Retinal pigment epithelial cell (primary cell): ENCODE data around the gene SELENOF.
"Not testable (repeated sequence)": the region's sequence is repeated elsewhere in the genome, so short reads cannot be mapped to it uniquely, and the experiment has no call there.

Experiments
- DNase-seq: peaks from one replicate; pipeline ENCODE4 v3.0.0-alpha.2; 2010; ENCODE audit warnings: low read depth
- H3K4me3 ChIP-seq: 2 replicates; pipeline ENCODE4 v1.5.1; 2011; ENCODE audit warnings: mild to moderate bottlenecking, low read length, control low read depth, moderate library complexity
- TF ChIP-seq, protein P1 (sequence below): conservative IDR thresholded peaks from 2 replicates; pipeline ENCODE4 v1.5.1; 2011; ENCODE audit warnings: low read depth, low read length, control low read depth, inconsistent platforms

Gene SELENOF

DNA sequence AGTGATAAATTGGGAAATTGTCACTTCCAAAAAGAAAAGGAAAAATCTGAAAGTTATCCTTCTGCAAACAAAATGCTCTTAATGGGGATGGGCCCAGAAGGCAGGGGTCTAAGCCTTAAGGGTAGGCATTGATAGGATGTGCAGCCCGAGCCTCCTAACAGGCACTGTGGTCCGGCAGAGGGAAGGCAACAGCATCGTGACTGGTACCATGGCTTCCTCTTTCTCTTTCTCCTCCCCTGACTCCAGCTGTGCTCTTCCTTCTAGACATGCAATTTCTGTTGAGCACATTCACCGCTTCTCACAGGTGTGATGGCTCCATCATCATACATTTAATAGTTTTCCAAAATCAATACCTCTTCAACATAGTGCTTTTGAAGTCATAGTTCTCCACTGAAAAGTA, 91.5 kb downstream of the SELENOF start:
- TF ChIP-seq, protein P1, sequence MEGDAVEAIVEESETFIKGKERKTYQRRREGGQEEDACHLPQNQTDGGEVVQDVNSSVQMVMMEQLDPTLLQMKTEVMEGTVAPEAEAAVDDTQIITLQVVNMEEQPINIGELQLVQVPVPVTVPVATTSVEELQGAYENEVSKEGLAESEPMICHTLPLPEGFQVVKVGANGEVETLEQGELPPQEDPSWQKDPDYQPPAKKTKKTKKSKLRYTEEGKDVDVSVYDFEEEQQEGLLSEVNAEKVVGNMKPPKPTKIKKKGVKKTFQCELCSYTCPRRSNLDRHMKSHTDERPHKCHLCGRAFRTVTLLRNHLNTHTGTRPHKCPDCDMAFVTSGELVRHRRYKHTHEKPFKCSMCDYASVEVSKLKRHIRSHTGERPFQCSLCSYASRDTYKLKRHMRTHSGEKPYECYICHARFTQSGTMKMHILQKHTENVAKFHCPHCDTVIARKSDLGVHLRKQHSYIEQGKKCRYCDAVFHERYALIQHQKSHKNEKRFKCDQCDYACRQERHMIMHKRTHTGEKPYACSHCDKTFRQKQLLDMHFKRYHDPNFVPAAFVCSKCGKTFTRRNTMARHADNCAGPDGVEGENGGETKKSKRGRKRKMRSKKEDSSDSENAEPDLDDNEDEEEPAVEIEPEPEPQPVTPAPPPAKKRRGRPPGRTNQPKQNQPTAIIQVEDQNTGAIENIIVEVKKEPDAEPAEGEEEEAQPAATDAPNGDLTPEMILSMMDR, result no peak
- H3K4me3 ChIP-seq, result no peak overlapping the region
- no peak for DNase-seq

DNA sequence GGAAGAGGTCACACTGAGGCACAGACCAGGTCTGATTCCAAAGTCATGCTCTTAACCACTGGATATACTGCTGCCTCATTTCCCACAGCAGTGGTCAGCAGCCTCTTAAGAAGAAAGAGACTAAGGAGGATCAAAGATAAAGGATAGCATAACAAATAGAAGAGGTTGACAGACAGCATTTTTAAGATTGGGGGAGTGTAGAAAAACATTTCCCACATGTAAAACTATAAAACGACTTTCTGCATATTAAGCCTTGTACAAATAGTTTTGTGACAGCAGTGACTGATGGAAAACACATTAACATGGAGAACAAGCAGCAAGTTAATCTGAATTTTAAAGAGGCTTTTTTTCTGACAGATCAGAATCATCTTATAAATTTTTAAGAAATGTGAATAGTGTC, 92.0 kb downstream of the SELENOF start:
- TF ChIP-seq, protein P1, result no peak
- no peak for DNase-seq
- H3K4me3 ChIP-seq, result no peak overlapping the region

DNA sequence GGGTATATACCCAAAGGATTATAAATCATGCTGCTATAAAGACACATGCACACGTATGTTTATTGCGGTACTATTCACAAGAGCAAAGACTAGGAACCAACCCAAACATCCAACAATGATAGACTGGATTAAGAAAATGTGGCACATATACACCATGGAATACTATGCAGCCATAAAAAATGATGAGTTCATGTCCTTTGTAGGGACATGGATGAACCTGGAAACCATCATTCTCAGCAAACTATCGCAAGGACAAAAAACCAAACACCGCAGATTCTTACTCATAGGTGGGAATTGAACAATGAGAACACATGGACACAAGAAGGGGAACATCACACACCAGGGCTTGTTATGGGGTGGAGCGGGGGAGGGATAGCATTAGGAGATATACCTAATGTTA, 94.0 kb downstream of the SELENOF start:
- H3K4me3 ChIP-seq, DNase-seq: not testable (repeated sequence)

DNA sequence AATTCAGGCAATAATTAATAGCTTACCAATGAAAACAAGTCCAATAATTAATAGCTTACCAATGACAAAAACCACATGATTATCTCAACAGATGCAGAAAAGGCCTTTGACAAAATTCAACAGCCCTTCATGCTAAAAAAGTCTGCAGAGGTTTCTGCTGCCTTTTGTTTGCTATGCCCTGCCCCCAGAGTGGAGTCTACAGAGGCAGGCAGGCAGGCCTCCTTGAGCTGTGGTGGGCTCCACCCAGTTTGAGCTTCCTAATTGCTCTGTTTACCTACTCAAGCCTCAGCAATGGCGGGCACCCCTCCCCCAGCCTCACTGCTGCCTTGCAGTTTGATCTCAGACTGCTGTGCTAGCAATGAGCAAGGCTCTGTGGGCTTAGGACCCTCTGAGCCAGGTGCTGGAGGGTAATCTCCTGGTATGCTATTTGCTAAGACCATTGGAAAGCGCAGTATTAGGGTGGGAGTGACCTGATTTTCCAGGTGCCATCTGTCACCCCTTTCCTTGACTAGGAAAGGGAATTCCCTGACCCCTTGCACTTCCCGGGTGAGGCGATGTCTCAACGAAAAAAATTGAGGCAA, 96.6 kb downstream of the SELENOF start:
- DNase-seq, H3K4me3 ChIP-seq: not testable (repeated sequence)

DNA sequence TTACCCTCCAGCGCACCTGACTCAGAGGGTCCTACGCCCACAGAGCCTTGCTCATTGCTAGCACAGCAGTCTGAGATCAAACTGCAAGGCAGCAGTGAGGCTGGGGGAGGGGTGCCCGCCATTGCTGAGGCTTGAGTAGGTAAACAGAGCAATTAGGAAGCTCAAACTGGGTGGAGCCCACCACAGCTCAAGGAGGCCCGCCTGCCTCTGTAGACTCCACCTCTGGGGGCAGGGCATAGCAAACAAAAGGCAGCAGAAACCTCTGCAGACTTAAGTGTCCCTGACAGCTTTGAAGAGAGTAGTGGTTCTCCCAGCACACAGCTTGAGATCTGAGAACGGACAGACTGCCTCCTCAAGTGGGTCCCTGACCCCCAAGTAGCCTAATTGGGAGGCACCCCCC, 99.8 kb downstream of the SELENOF start:
- H3K4me3 ChIP-seq, DNase-seq: not testable (repeated sequence)
